HG03108 (cell line): ENCODE measurements around the gene LTC4S.

Experiments used
- ATAC-seq: cut with Tn5 transposase; IDR thresholded peaks from one replicate; pipeline ENCODE4 v1.9.1; 2021; ENCODE audit warnings: moderate library complexity; ENCODE audit not compliant: unreplicated experiment

The LTC4S gene

GRCh38 chr5:179805529-179806249 is 11.9 kb downstream of the LTC4S start:
- ATAC-seq = peak; percentile 25

GRCh38 chr5:179806250-179807048 is 12.7 kb downstream of the LTC4S start, which contains the start of gene MGAT4B:
Gene MGAT4B (minus strand): TSS chr5:179806866. CDS start chr5:179806583, 283 bp downstream.
- peak; percentile 56 for ATAC-seq

GRCh38 chr5:179812135-179812825 is 18.5 kb downstream of the LTC4S start:
- no peak for ATAC-seq

- ATAC-seq = no peak
Measured at GRCh38 chr5:179812997-179813607, 19.3 kb downstream of the LTC4S start.

- no peak for ATAC-seq
Measured at GRCh38 chr5:179814090-179814489, 20.3 kb downstream of the LTC4S start.

GRCh38 chr5:179815491-179816249 is 21.9 kb downstream of the LTC4S start:
- no peak for ATAC-seq

GRCh38 chr5:179816401-179816795 is 22.6 kb downstream of the LTC4S start:
- ATAC-seq = no peak

- ATAC-seq = no peak
Measured at GRCh38 chr5:179816796-179817469, 23.1 kb downstream of the LTC4S start.

- ATAC-seq = no peak
Measured at GRCh38 chr5:179817470-179817840, 23.7 kb downstream of the LTC4S start.

GRCh38 chr5:179817890-179818745 is 24.3 kb downstream of the LTC4S start:
- ATAC-seq = no peak

- ATAC-seq = peak; percentile 60
Measured at GRCh38 chr5:179818746-179819295, 25.0 kb downstream of the LTC4S start.

- no peak for ATAC-seq
Measured at GRCh38 chr5:179819296-179820126, 25.7 kb downstream of the LTC4S start.

GRCh38 chr5:179820127-179820482 is 26.3 kb downstream of the LTC4S start:
- ATAC-seq = no peak

- peak; percentile 32 for ATAC-seq
Measured at GRCh38 chr5:179820483-179821297, 26.9 kb downstream of the LTC4S start, which contains the start of gene SQSTM1. Gene SQSTM1 (plus strand): TSS chr5:179820905. CDS start chr5:179820937, 32 bp downstream.

- peak; percentile 44 for ATAC-seq
Measured at GRCh38 chr5:179821298-179822058, 27.7 kb downstream of the LTC4S start.

GRCh38 chr5:179822059-179822432 is 28.3 kb downstream of the LTC4S start:
- no peak for ATAC-seq
